IMR-90 (cell line): ENCODE measurements around the gene TSR3. TPM values are rescaled to one million over a fixed set of nuclear protein-coding genes. Genes with fewer than 3 reads are reported as not detected.

Source experiments
- ATAC-seq: fragments of 200-7000 bp; cut with Tn5 transposase; 2 replicates; pipeline ENCODE4 v1.9.1; 2020; ENCODE audit warnings: low read depth, mild to moderate bottlenecking, moderate library complexity
- BruUV-seq: library from RNA; stranded (reverse); fragments of 400-500 nt; replicated peaks from 2 replicates; lab custom pipeline; 2021; lab: Mats Ljungman, UMichigan
- CTCF ChIA-PET: fragments of 300-600 bp; formaldehyde crosslinking; extraction: SDS; loops from one replicate; lab custom pipeline; 2021; ENCODE audit warnings: antibody characterized with exemption; lab: Yijun Ruan, JAX
- POLR2A ChIA-PET: fragments of 300-600 bp; sonication (Branson Sonifier 250); formaldehyde crosslinking; loops from one replicate; lab custom pipeline; 2022; ENCODE audit warnings: antibody characterized with exemption; ENCODE audit not compliant: unreplicated experiment; lab: Charles Lee
- DNase-seq: peaks from one replicate; pipeline ENCODE4 v3.0.0; 2013
- H2AFZ ChIP-seq: replicated peaks from 2 replicates; pipeline ENCODE3; 2013; ENCODE audit warnings: low read length, mild to moderate bottlenecking; ENCODE audit not compliant: poor library complexity
- H2AK5ac ChIP-seq: 2 replicates; pipeline ENCODE4 v1.6.1; 2013; ENCODE audit warnings: low read depth, low read length, inconsistent platforms
- H2AK9ac ChIP-seq: replicated peaks from 2 replicates; pipeline ENCODE3; 2013; ENCODE audit warnings: mild to moderate bottlenecking, low read depth, low read length, moderate library complexity; ENCODE audit not compliant: poor library complexity
- H2BK120ac ChIP-seq: 2 replicates; pipeline ENCODE4 v1.6.1; 2013; ENCODE audit warnings: low read depth, low read length, inconsistent platforms
- H2BK15ac ChIP-seq: 3 replicates; pipeline ENCODE4 v1.6.1; 2013; ENCODE audit warnings: low read depth, low read length, inconsistent platforms
- H2BK20ac ChIP-seq: 2 replicates; pipeline ENCODE4 v1.6.1; 2013; ENCODE audit warnings: low read depth, mild to moderate bottlenecking, inconsistent platforms, low read length, moderate library complexity
- H2BK5ac ChIP-seq: 2 replicates; pipeline ENCODE4 v1.6.1; 2013; ENCODE audit warnings: mild to moderate bottlenecking, low read depth, low read length, inconsistent platforms; ENCODE audit not compliant: poor library complexity, severe bottlenecking
- H3K14ac ChIP-seq: replicated peaks from 2 replicates; pipeline ENCODE4 v1.6.1; 2013; ENCODE audit warnings: low read depth, low read length, inconsistent platforms
- H3K18ac ChIP-seq: 2 replicates; pipeline ENCODE4 v1.6.1; 2013; ENCODE audit warnings: low read depth, low read length, control low read depth
- H3K23ac ChIP-seq: 2 replicates; pipeline ENCODE4 v1.6.1; 2013; ENCODE audit warnings: low read depth, low read length, inconsistent platforms
- H3K27ac ChIP-seq: 2 replicates; pipeline ENCODE4 v1.5.1; 2013; ENCODE audit warnings: mild to moderate bottlenecking, control low read depth, low read length; ENCODE audit not compliant: insufficient read depth
- H3K27me3 ChIP-seq: 2 replicates; pipeline ENCODE4 v1.6.1; 2013; ENCODE audit warnings: low read length; ENCODE audit not compliant: control insufficient read depth, insufficient read depth
- H3K36me3 ChIP-seq: 2 replicates; pipeline ENCODE4 v1.6.1; 2013; ENCODE audit warnings: low read length, mixed read lengths; ENCODE audit not compliant: control insufficient read depth, insufficient read depth
- H3K4ac ChIP-seq: 2 replicates; pipeline ENCODE4 v1.6.1; 2013; ENCODE audit warnings: low read depth, low read length, inconsistent platforms
- H3K4me1 ChIP-seq: 2 replicates; pipeline ENCODE4 v1.6.1; 2013; ENCODE audit warnings: low read length, mixed read lengths; ENCODE audit not compliant: control insufficient read depth, insufficient read depth
- H3K4me2 ChIP-seq: 2 replicates; pipeline ENCODE4 v1.6.1; 2013; ENCODE audit warnings: low read depth, mild to moderate bottlenecking, control low read depth, low read length, moderate library complexity
- H3K4me3 ChIP-seq: 2 replicates; pipeline ENCODE4 v1.5.1; 2013; ENCODE audit warnings: low read depth, mild to moderate bottlenecking, control low read depth, low read length, moderate library complexity; ENCODE audit not compliant: insufficient read depth
- H3K56ac ChIP-seq: 2 replicates; pipeline ENCODE4 v1.6.1; 2013; ENCODE audit warnings: low read length, inconsistent platforms; ENCODE audit not compliant: insufficient read depth; ENCODE audit errors: extremely low read depth
- H3K79me1 ChIP-seq, 2 experiments: 2 replicates each; pipeline ENCODE4 v1.6.1; 2013; ENCODE audit warnings: low read length in 2 of 2, inconsistent platforms in 1 of 2, low read depth in 1 of 2
- H3K9ac ChIP-seq: 2 replicates; pipeline ENCODE4 v1.6.1; 2013; ENCODE audit warnings: low read depth, low read length, control low read depth
- H3K9me1 ChIP-seq: 2 replicates; pipeline ENCODE4 v1.6.1; 2013; ENCODE audit warnings: low read length, inconsistent platforms; ENCODE audit not compliant: insufficient read depth
- H3K9me3 ChIP-seq: 2 replicates; pipeline ENCODE4 v1.6.1; 2013; ENCODE audit warnings: low read length; ENCODE audit not compliant: control insufficient read depth, insufficient read depth
- H4K20me1 ChIP-seq: 2 replicates; pipeline ENCODE4 v1.6.1; 2013; ENCODE audit warnings: low read length, inconsistent platforms; ENCODE audit not compliant: insufficient read depth
- H4K5ac ChIP-seq: 2 replicates; pipeline ENCODE4 v1.6.1; 2013; ENCODE audit warnings: mild to moderate bottlenecking, low read depth, low read length, control low read depth
- H4K8ac ChIP-seq, 2 experiments: 2 replicates each; pipeline ENCODE4 v1.6.1; 2013; ENCODE audit warnings: low read depth in 2 of 2, low read length in 2 of 2, control low read depth in 1 of 2, inconsistent platforms in 1 of 2
- H4K91ac ChIP-seq: 2 replicates; pipeline ENCODE4 v1.6.1; 2013; ENCODE audit warnings: low read depth, low read length, inconsistent platforms; ENCODE audit not compliant: insufficient read depth
- BHLHE40 ChIP-seq: fragments of 150-350 bp; IDR thresholded peaks from 2 replicates; pipeline ENCODE4 v1.6.1; 2016; ENCODE audit warnings: mild to moderate bottlenecking, low read depth, low read length
- CEBPB ChIP-seq: IDR thresholded peaks from 2 replicates; pipeline ENCODE4 v1.6.1; 2012; ENCODE audit warnings: low read depth, low read length, improper control_type of control experiment
- CHD1 ChIP-seq: IDR thresholded peaks from 2 replicates; pipeline ENCODE4 v1.6.1; 2012; ENCODE audit warnings: low read depth, low read length, improper control_type of control experiment
- FOS ChIP-seq: fragments of 150-350 bp; IDR thresholded peaks from 2 replicates; pipeline ENCODE4 v1.6.1; 2016; ENCODE audit warnings: low read depth, low read length
- MAFK ChIP-seq: IDR thresholded peaks from 2 replicates; pipeline ENCODE4 v1.6.1; 2012; ENCODE audit warnings: low read depth, low read length, improper control_type of control experiment
- MAZ ChIP-seq: IDR thresholded peaks from 2 replicates; pipeline ENCODE4 v1.6.1; 2012; ENCODE audit warnings: low read depth, mild to moderate bottlenecking, low read length, improper control_type of control experiment, moderate library complexity, borderline replicate concordance
- MXI1 ChIP-seq: IDR thresholded peaks from 2 replicates; pipeline ENCODE4 v1.6.1; 2012; ENCODE audit warnings: low read depth, mild to moderate bottlenecking, low read length, moderate library complexity, borderline replicate concordance
- NFE2L2 ChIP-seq: fragments of 150-350 bp; IDR thresholded peaks from 2 replicates; pipeline ENCODE4 v1.6.1; 2016; ENCODE audit warnings: low read depth, mild to moderate bottlenecking, low read length
- POLR2A ChIP-seq: IDR thresholded peaks from 2 replicates; pipeline ENCODE4 v1.6.1; 2012; ENCODE audit warnings: mild to moderate bottlenecking, low read depth, low read length
- RAD21 ChIP-seq: IDR thresholded peaks from 2 replicates; pipeline ENCODE4 v1.6.1; 2012; ENCODE audit warnings: low read length, improper control_type of control experiment
- RCOR1 ChIP-seq: IDR thresholded peaks from 2 replicates; pipeline ENCODE4 v1.6.1; 2012; ENCODE audit warnings: mild to moderate bottlenecking, low read length, improper control_type of control experiment; ENCODE audit not compliant: insufficient replicate concordance
- RFX5 ChIP-seq: IDR thresholded peaks from 2 replicates; pipeline ENCODE4 v1.8.0; 2012; ENCODE audit warnings: low read depth, mild to moderate bottlenecking, low read length, moderate library complexity
- SMC3 ChIP-seq: fragments of 150-350 bp; IDR thresholded peaks from 2 replicates; pipeline ENCODE4 v1.6.1; 2016; ENCODE audit warnings: low read depth, mild to moderate bottlenecking, antibody characterized with exemption, low read length, moderate library complexity
- WGBS, 2 experiments: methylation state at CpG; one replicate each; pipeline versions ENCODE4 v1.1.5 to v1.1.7; 2013; ENCODE audit warnings: missing lambda C conversion rate in 2 of 2; ENCODE audit not compliant: insufficient read length in 1 of 2; ENCODE audit errors: extremely low coverage in 2 of 2; 5-methylcytosine and 5-hydroxymethylcytosine counted together
- dilution Hi-C: fragments of 300-500 bp; cut with HindIII; formaldehyde crosslinking; loops from one replicate; pipeline ENCODE4 v1.14.3; 2018; ENCODE audit warnings: low sequenced_read_pairs; ENCODE audit not compliant: unreplicated experiment
- in situ Hi-C: fragments of 300-500 bp; cut with MboI; formaldehyde crosslinking; loops from 3 replicates; pipeline ENCODE4 v1.14.3; 2019; ENCODE audit warnings: low sequenced_read_pairs, inconsistent platforms, mixed read lengths
- intact Hi-C: fragments of 100-400 bp; cut with micrococcal nuclease; formaldehyde crosslinking; loops from 2 replicates; pipeline ENCODE4 v1.10.0; 2022
- polyA plus RNA-seq, 3 experiments: library from polyadenylated mRNA; depleted of rRNA; stranded (reverse); fragments of >200 nt; gene quantifications; 2 replicates each; pipeline ENCODE4 v1.2.3, GENCODE V29; 2012; ENCODE audit warnings: low replicate concordance in 1 of 3
- total RNA-seq: library from RNA; depleted of rRNA; stranded (reverse); fragments of >200 nt; gene quantifications from 2 replicates; pipeline ENCODE4 v1.2.3, GENCODE V29; 2012
- TF ChIP-seq, protein P1 (sequence below): conservative IDR thresholded peaks from 2 replicates; pipeline ENCODE4 v1.5.1; 2012; ENCODE audit warnings: mild to moderate bottlenecking, low read depth, low read length, improper control_type of control experiment
- TF ChIP-seq, protein P2 (sequence below): fragments of 150-350 bp; IDR thresholded peaks from 2 replicates; pipeline ENCODE4 v1.6.1; 2017; ENCODE audit warnings: mild to moderate bottlenecking, antibody characterized with exemption, low read length, low read depth
- TF ChIP-seq, protein P3 (sequence below): fragments of 150-350 bp; IDR thresholded peaks from 2 replicates; pipeline ENCODE4 v1.6.1; 2016; ENCODE audit warnings: low read depth, mild to moderate bottlenecking, low read length, moderate library complexity, borderline replicate concordance

The TSR3 gene
- total and polyA plus RNA-seq, 2 of the 4 experiments (the other 2 are of a cell fraction), result 38.0 to 52.9 TPM

DNA sequence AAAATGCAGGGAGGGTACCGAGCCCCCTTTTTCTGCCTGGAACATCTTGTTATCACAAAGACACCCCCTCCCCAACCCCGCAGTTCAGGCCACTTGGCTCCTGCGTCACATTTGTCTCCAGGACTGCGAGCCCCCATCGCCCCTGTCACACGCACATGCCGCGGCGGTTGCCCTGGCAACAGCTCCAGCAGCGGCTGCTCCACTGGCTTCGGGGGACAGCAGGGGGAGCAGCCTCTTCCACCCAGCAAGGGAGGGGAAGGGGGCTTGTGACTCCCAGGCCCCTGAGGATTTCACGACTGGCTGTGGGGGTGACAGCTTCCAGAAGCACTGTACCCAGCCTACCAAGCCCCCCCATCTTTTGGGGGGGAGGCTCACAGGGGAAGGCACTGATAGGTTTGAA, 15.7 kb downstream of the TSR3 start:
- H3K27me3 ChIP-seq, result peaks cover 55% of the 10 kb centered on the region
- DNase-seq, result no peak
- no peak overlapping the region for H2AK9ac ChIP-seq
- H4K91ac ChIP-seq, result no peak overlapping the region
- no peak overlapping the region for H2BK20ac ChIP-seq
- no peak overlapping the region for H4K5ac ChIP-seq
- H3K18ac ChIP-seq, result no peak overlapping the region
- POLR2A ChIA-PET, result no interaction called here
- H3K27ac ChIP-seq, result no peak overlapping the region
- H2AK5ac ChIP-seq, result no peak overlapping the region
- no peak overlapping the region for H3K56ac ChIP-seq
- in situ Hi-C loops (no loop called here), dilution Hi-C loops (no loop called here), intact Hi-C loops (no loop called here)
- H3K14ac ChIP-seq, result no peak overlapping the region
- no peak overlapping the region for H4K8ac ChIP-seq
- 20% methylated on average over 1 of the region's 12 CpGs; no CpG with 5 or more reads in 1 of the 2 experiments for WGBS, 2 experiments
- no TSS peak for BruUV-seq
- H3K36me3 ChIP-seq, result no peaks in the 10 kb centered on the region
- no peak overlapping the region for H3K4ac ChIP-seq
- H3K4me3 ChIP-seq, result no peak overlapping the region
- no peaks in the 10 kb centered on the region for H3K9me1 ChIP-seq
- no peaks in the 10 kb centered on the region for H3K9me3 ChIP-seq
- no peak overlapping the region for H3K23ac ChIP-seq
- no peak overlapping the region for H2BK5ac ChIP-seq
- TF ChIP-seq CHD1, result no peak
- TF ChIP-seq MAZ, result no peak
- TF ChIP-seq, protein P1, sequence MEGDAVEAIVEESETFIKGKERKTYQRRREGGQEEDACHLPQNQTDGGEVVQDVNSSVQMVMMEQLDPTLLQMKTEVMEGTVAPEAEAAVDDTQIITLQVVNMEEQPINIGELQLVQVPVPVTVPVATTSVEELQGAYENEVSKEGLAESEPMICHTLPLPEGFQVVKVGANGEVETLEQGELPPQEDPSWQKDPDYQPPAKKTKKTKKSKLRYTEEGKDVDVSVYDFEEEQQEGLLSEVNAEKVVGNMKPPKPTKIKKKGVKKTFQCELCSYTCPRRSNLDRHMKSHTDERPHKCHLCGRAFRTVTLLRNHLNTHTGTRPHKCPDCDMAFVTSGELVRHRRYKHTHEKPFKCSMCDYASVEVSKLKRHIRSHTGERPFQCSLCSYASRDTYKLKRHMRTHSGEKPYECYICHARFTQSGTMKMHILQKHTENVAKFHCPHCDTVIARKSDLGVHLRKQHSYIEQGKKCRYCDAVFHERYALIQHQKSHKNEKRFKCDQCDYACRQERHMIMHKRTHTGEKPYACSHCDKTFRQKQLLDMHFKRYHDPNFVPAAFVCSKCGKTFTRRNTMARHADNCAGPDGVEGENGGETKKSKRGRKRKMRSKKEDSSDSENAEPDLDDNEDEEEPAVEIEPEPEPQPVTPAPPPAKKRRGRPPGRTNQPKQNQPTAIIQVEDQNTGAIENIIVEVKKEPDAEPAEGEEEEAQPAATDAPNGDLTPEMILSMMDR, result no peak; the same call in 1 of the 2 replicates
- TF ChIP-seq SMC3, result no peak
- no peak for TF ChIP-seq RCOR1
- TF ChIP-seq RFX5, result no peak
- no peak for TF ChIP-seq BHLHE40
- no peak for TF ChIP-seq FOS
- TF ChIP-seq RAD21, result no peak
- TF ChIP-seq NFE2L2, result no peak
- no peak for TF ChIP-seq POLR2A
- TF ChIP-seq MAFK, result no peak
- TF ChIP-seq CEBPB, result no peak
- TF ChIP-seq, protein P2, sequence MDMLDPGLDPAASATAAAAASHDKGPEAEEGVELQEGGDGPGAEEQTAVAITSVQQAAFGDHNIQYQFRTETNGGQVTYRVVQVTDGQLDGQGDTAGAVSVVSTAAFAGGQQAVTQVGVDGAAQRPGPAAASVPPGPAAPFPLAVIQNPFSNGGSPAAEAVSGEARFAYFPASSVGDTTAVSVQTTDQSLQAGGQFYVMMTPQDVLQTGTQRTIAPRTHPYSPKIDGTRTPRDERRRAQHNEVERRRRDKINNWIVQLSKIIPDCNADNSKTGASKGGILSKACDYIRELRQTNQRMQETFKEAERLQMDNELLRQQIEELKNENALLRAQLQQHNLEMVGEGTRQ, result no peak
- no peak for TF ChIP-seq MXI1
- TF ChIP-seq, protein P3, sequence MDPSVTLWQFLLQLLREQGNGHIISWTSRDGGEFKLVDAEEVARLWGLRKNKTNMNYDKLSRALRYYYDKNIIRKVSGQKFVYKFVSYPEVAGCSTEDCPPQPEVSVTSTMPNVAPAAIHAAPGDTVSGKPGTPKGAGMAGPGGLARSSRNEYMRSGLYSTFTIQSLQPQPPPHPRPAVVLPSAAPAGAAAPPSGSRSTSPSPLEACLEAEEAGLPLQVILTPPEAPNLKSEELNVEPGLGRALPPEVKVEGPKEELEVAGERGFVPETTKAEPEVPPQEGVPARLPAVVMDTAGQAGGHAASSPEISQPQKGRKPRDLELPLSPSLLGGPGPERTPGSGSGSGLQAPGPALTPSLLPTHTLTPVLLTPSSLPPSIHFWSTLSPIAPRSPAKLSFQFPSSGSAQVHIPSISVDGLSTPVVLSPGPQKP, result no peak
- no peak overlapping the region for H2BK120ac ChIP-seq
- no peaks in the 10 kb centered on the region for H3K79me1 ChIP-seq
- H3K4me2 ChIP-seq, result no peak overlapping the region
- H3K4me1 ChIP-seq, result peaks cover 7% of the 10 kb centered on the region
- no peak overlapping the region for H2AFZ ChIP-seq
- H3K9ac ChIP-seq, result no peak overlapping the region
- CTCF ChIA-PET, result no interaction called here
- no peak for ATAC-seq
- H2BK15ac ChIP-seq, result no peak overlapping the region
- no peaks in the 10 kb centered on the region; the same call in 1 of the 2 replicates for H4K20me1 ChIP-seq
